GM23248 (cell line): Measurements from ENCODE around the gene LGALS7B. TPM values are rescaled to one million over a fixed set of nuclear protein-coding genes. Genes with fewer than 3 reads are reported as not detected.
A peak's percentile ranks its signal among the peaks of the same experiment; 100 is the strongest.

Experiments
- DNase-seq: peaks from one replicate; pipeline ENCODE4 v3.0.0-alpha.2; 2015
- H2AFZ ChIP-seq: fragments of 200-600 bp; sonication (generic); 2 replicates; pipeline ENCODE4 v1.6.1; 2016; ENCODE audit warnings: antibody characterized with exemption
- H3F3A ChIP-seq: fragments of 200-600 bp; sonication (generic); 2 replicates; pipeline ENCODE4 v1.6.1; 2016; ENCODE audit warnings: mild to moderate bottlenecking, antibody characterized with exemption, mixed run types; ENCODE audit not compliant: insufficient read depth
- H3K27ac ChIP-seq: fragments of 200-600 bp; sonication (generic); 2 replicates; pipeline ENCODE4 v1.5.1; 2016; ENCODE audit warnings: mild to moderate bottlenecking
- H3K27me3 ChIP-seq: fragments of 200-600 bp; sonication (generic); replicated peaks from 2 replicates; pipeline ENCODE4 v1.6.1; 2016; ENCODE audit warnings: mild to moderate bottlenecking; ENCODE audit not compliant: insufficient read depth
- H3K36me3 ChIP-seq: fragments of 200-600 bp; sonication (generic); 2 replicates; pipeline ENCODE4 v1.6.1; 2016; ENCODE audit warnings: low read depth, mild to moderate bottlenecking
- H3K4me1 ChIP-seq: fragments of 200-600 bp; sonication (generic); 2 replicates; pipeline ENCODE4 v1.6.1; 2016; ENCODE audit warnings: mild to moderate bottlenecking; ENCODE audit not compliant: insufficient read depth
- H3K4me2 ChIP-seq: fragments of 200-600 bp; sonication (generic); one replicate; pipeline ENCODE4 v1.6.1; 2016; ENCODE audit warnings: mild to moderate bottlenecking; ENCODE audit not compliant: unreplicated experiment
- H3K4me3 ChIP-seq: fragments of 200-600 bp; sonication (generic); 2 replicates; pipeline ENCODE4 v1.5.1; 2016; ENCODE audit warnings: mild to moderate bottlenecking
- H3K79me2 ChIP-seq: fragments of 200-600 bp; sonication (generic); 2 replicates; pipeline ENCODE4 v1.6.1; 2016; ENCODE audit warnings: mild to moderate bottlenecking; ENCODE audit not compliant: insufficient read depth
- H3K9ac ChIP-seq: fragments of 200-600 bp; sonication (generic); 2 replicates; pipeline ENCODE4 v1.6.1; 2016; ENCODE audit warnings: mild to moderate bottlenecking
- H3K9me2 ChIP-seq: fragments of 200-600 bp; sonication (generic); 2 replicates; pipeline ENCODE4 v1.6.1; 2016; ENCODE audit warnings: mixed run types, mild to moderate bottlenecking, moderate library complexity; ENCODE audit not compliant: insufficient read depth
- H3K9me3 ChIP-seq: fragments of 200-600 bp; sonication (generic); one replicate; pipeline ENCODE4 v1.6.1; 2017; ENCODE audit warnings: low read depth
- H4K20me1 ChIP-seq: fragments of 200-600 bp; sonication (generic); 2 replicates; pipeline ENCODE4 v1.6.0; 2016; ENCODE audit not compliant: insufficient read depth
- EZH2 ChIP-seq: fragments of 200-600 bp; sonication (generic); IDR thresholded peaks from 2 replicates; pipeline ENCODE4 v1.6.1; 2018; ENCODE audit warnings: antibody characterized with exemption, mild to moderate bottlenecking; ENCODE audit not compliant: insufficient read depth, poor library complexity, severe bottlenecking
- EZH2phosphoT487 ChIP-seq: fragments of 200-600 bp; sonication (generic); IDR thresholded peaks from 2 replicates; pipeline ENCODE4 v1.6.1; 2018; ENCODE audit warnings: antibody characterized with exemption, moderate library complexity, mild to moderate bottlenecking, low read depth; ENCODE audit not compliant: insufficient read depth
- WGBS, 2 experiments: methylation state at CpG; one replicate each; pipeline ENCODE4 v1.1.6; 2015 to 2017; ENCODE audit warnings: low lambda C conversion rate in 2 of 2, low coverage in 1 of 2; ENCODE audit errors: missing lambda C conversion rate in 2 of 2; 5-methylcytosine and 5-hydroxymethylcytosine counted together
- in situ Hi-C: fragments of 300-500 bp; cut with MboI; formaldehyde crosslinking; loops from 2 replicates; pipeline ENCODE4 v1.15.0; 2020
- polyA plus RNA-seq: library from polyadenylated mRNA; unstranded; fragments of >200 nt; fragmentation: Nextera tagmentation; extraction: Ambion mirVana; gene quantifications from 2 replicates; pipeline ENCODE4 v1.2.1, GENCODE V29; 2016
- small RNA-seq: library from RNA; depleted of rRNA; stranded (forward); fragments of <200 nt; gene quantifications from one replicate; pipeline ENCODE3, GENCODE V24; 2014; ENCODE audit warnings: low read depth, low replicate concordance
- total RNA-seq: library from RNA; depleted of rRNA; stranded (reverse); fragments of >200 nt; shearing (Covaris generic); gene quantifications from 2 replicates; pipeline ENCODE4 v1.2.3, GENCODE V29; 2014; rRNA removed

Gene LGALS7B
- total and polyA plus RNA-seq, 2 experiments from 2014 or later, result not detected

GRCh38 chr19:38839816-38840582 is 51.0 kb downstream of the LGALS7B start:
- in situ Hi-C loops, result no loop called here
- peaks cover 62% of the 10 kb centered on the region for H3K79me2 ChIP-seq
- H3K36me3 ChIP-seq, result peaks cover 86% of the 10 kb centered on the region

GRCh38 chr19:38840583-38840968 is 51.6 kb downstream of the LGALS7B start:
- H2AFZ ChIP-seq, result no peak overlapping the region
- TF ChIP-seq EZH2phosphoT487 (no peak), EZH2 (no peak)
- no peak overlapping the region for H3K4me3 ChIP-seq
- H3K9me2 ChIP-seq, result no peaks in the 10 kb centered on the region
- no peak for DNase-seq
- H3K36me3 ChIP-seq, result peaks cover 91% of the 10 kb centered on the region
- WGBS, 2 experiments, result 95 to 96% methylated on average over 5 of the region's 5 CpGs
- in situ Hi-C loops, result no loop called here
- no peak overlapping the region for H3K27ac ChIP-seq
- H3K4me1 ChIP-seq, result peaks cover 6% of the 10 kb centered on the region; the same call in 1 of the 2 replicates
- peaks cover 62% of the 10 kb centered on the region for H3F3A ChIP-seq
- no peaks in the 10 kb centered on the region for H3K27me3 ChIP-seq
- no peak overlapping the region for H3K9ac ChIP-seq
- H4K20me1 ChIP-seq, result peaks cover 5% of the 10 kb centered on the region; the same call in 1 of the 2 replicates
- peaks cover 68% of the 10 kb centered on the region for H3K79me2 ChIP-seq
- no peaks in the 10 kb centered on the region for H3K9me3 ChIP-seq
- no peak overlapping the region for H3K4me2 ChIP-seq

More at GRCh38 chr19:38839816-38840582, 51.0 kb downstream of the LGALS7B start:
- DNase-seq, result peak; percentile 45
- Histone ChIP-seq H4K20me1 (peaks cover 5% of the 10 kb centered on the region; the same call in 1 of the 2 replicates), H3K4me3 (no peak overlapping the region), H3F3A (peaks cover 68% of the 10 kb centered on the region), H3K9me2 (no peaks in the 10 kb centered on the region), H3K4me2 (no peak overlapping the region), H3K27me3 (no peaks in the 10 kb centered on the region), H3K9ac (no peak overlapping the region), H3K27ac (peak overlapping the region; percentile 35; the same call in 1 of the 2 replicates), H3K4me1 (peaks cover 8% of the 10 kb centered on the region; the same call in 1 of the 2 replicates), H2AFZ (no peak overlapping the region), H3K9me3 (no peaks in the 10 kb centered on the region)
- TF ChIP-seq EZH2phosphoT487, result no peak
- TF ChIP-seq EZH2, result no peak
- 63 to 79% methylated on average over 12 to 27 of the region's 28 CpGs for WGBS, 2 experiments

Small RNAs within 50 kb of the gene (small RNA-seq; reads per million reads assigned to genes)
- not detected for gene RNU6-140P

Other genes starting within 250 kb of the LGALS7B start
- gene MAP4K1, start 171.2 kb upstream of the LGALS7B start, total RNA-seq, result not detected in 2 replicates
- gene MAP4K1, start 171.2 kb upstream of the LGALS7B start, polyA plus RNA-seq, result 0.63 and 1.0 TPM in 2 replicates
- gene EIF3K, start 170.0 kb upstream of the LGALS7B start, total RNA-seq, result 270 and 295 TPM in 2 replicates
- gene EIF3K, start 170.0 kb upstream of the LGALS7B start, polyA plus RNA-seq, result 143 and 151 TPM in 2 replicates
- 467 and 477 TPM in 2 replicates for gene ACTN4, start 141.6 kb upstream of the LGALS7B start, total RNA-seq
- gene ACTN4, start 141.6 kb upstream of the LGALS7B start, polyA plus RNA-seq, result 84.6 and 85.7 TPM in 2 replicates
- 0.11 and 0.89 TPM in 2 replicates for gene CAPN12, start 44.7 kb upstream of the LGALS7B start, total RNA-seq
- gene CAPN12, start 44.7 kb upstream of the LGALS7B start, polyA plus RNA-seq, result 0.21 and 0.30 TPM in 2 replicates
- gene LGALS7, start 15.7 kb upstream of the LGALS7B start, total RNA-seq, result not detected in 2 replicates
- not detected in 2 replicates for gene LGALS7, start 15.7 kb upstream of the LGALS7B start, polyA plus RNA-seq
- gene LGALS4, start 23.7 kb downstream of the LGALS7B start, total RNA-seq, result not detected in 2 replicates
- 0.19 TPM in 1 of 2 replicates, not detected in the other for gene LGALS4, start 23.7 kb downstream of the LGALS7B start, polyA plus RNA-seq
- gene ECH1, start 42.6 kb downstream of the LGALS7B start, total RNA-seq, result 29.7 and 31.6 TPM in 2 replicates
- gene ECH1, start 42.6 kb downstream of the LGALS7B start, polyA plus RNA-seq, result 106 and 107 TPM in 2 replicates
- 208 and 245 TPM in 2 replicates for gene HNRNPL, start 60.8 kb downstream of the LGALS7B start, total RNA-seq
- 123 and 126 TPM in 2 replicates for gene HNRNPL, start 60.8 kb downstream of the LGALS7B start, polyA plus RNA-seq
- 1.0 and 5.8 TPM in 2 replicates for gene RINL, start 89.1 kb downstream of the LGALS7B start, total RNA-seq
- gene RINL, start 89.1 kb downstream of the LGALS7B start, polyA plus RNA-seq, result 2.0 and 2.6 TPM in 2 replicates
- 57.9 and 64.4 TPM in 2 replicates for gene SIRT2, start 110.4 kb downstream of the LGALS7B start, total RNA-seq
- 41.3 and 44.7 TPM in 2 replicates for gene SIRT2, start 110.4 kb downstream of the LGALS7B start, polyA plus RNA-seq
- gene NFKBIB, start 110.8 kb downstream of the LGALS7B start, total RNA-seq, result 15.4 and 18.0 TPM in 2 replicates
- gene NFKBIB, start 110.8 kb downstream of the LGALS7B start, polyA plus RNA-seq, result 11.9 and 12.8 TPM in 2 replicates
- not detected in 2 replicates for gene CCER2, start 123.0 kb downstream of the LGALS7B start, total RNA-seq
- gene CCER2, start 123.0 kb downstream of the LGALS7B start, polyA plus RNA-seq, result not detected in 2 replicates
- 18.0 and 33.2 TPM in 2 replicates for gene SARS2, start 141.6 kb downstream of the LGALS7B start, total RNA-seq
- 18.4 and 20.0 TPM in 2 replicates for gene SARS2, start 141.6 kb downstream of the LGALS7B start, polyA plus RNA-seq
- 18.8 and 33.5 TPM in 2 replicates for gene MRPS12, start 141.7 kb downstream of the LGALS7B start, total RNA-seq
- 68.9 and 69.6 TPM in 2 replicates for gene MRPS12, start 141.7 kb downstream of the LGALS7B start, polyA plus RNA-seq
- gene FBXO17, start 186.5 kb downstream of the LGALS7B start, total RNA-seq, result 36.4 and 47.6 TPM in 2 replicates
- 30.3 and 30.9 TPM in 2 replicates for gene FBXO17, start 186.5 kb downstream of the LGALS7B start, polyA plus RNA-seq
- 0.54 and 2.8 TPM in 2 replicates for gene FBXO27, start 243.3 kb downstream of the LGALS7B start, total RNA-seq
- 2.1 and 4.0 TPM in 2 replicates for gene FBXO27, start 243.3 kb downstream of the LGALS7B start, polyA plus RNA-seq